GM12878 (cell line): ENCODE results near the gene LY9. TPM values are rescaled to one million over a fixed set of nuclear protein-coding genes. Genes with fewer than 3 reads are reported as not detected.

Source experiments
- ATAC-seq: fragments of 200-7000 bp; cut with Tn5 transposase; 3 replicates; pipeline ENCODE4 v1.9.1; 2020; ENCODE audit warnings: mild to moderate bottlenecking, moderate library complexity
- BruUV-seq: library from RNA; stranded (reverse); fragments of 400-500 nt; replicated peaks from 2 replicates; lab custom pipeline; 2021; lab: Mats Ljungman, UMichigan
- CTCF ChIA-PET: fragments of 300-600 bp; sonication (Branson Sonifier 250); formaldehyde crosslinking; extraction: SDS; loops from one replicate; lab custom pipeline; 2021; ENCODE audit warnings: inconsistent platforms; lab: Yijun Ruan, JAX
- POLR2A ChIA-PET: fragments of 350-600 bp; formaldehyde crosslinking; extraction: SDS; loops from one replicate; lab custom pipeline; 2021; ENCODE audit warnings: inconsistent platforms; lab: Charles Lee
- RAD21 ChIA-PET: fragments of 300-600 bp; sonication (Branson Sonifier 250); formaldehyde crosslinking; loops from one replicate; lab custom pipeline; 2023; ENCODE audit warnings: antibody characterized with exemption; ENCODE audit not compliant: unreplicated experiment; lab: Charles Lee
- SMC1A ChIA-PET: fragments of 300-600 bp; sonication (Branson Sonifier 250); formaldehyde crosslinking; loops from one replicate; lab custom pipeline; 2023; ENCODE audit not compliant: unreplicated experiment, uncharacterized antibody; lab: Charles Lee
- DNase-seq: peaks from one replicate; pipeline ENCODE4 v3.0.0-alpha.2; 2011; ENCODE audit warnings: low read depth, low spot score
- FAIRE-seq: peaks from 3 replicates; lab custom pipeline; 2011; peaks lifted over from hg19 to GRCh38; lab: Jason Lieb, UNC
- H2AFZ ChIP-seq: 2 replicates; pipeline ENCODE4 v1.6.0; 2011; ENCODE audit warnings: low read depth, low read length, control low read depth; ENCODE audit not compliant: control insufficient read depth
- H3K27ac ChIP-seq: 2 replicates; pipeline ENCODE4 v1.5.1; 2011; ENCODE audit warnings: control low read depth; ENCODE audit not compliant: control insufficient read depth, insufficient read depth
- H3K27me3 ChIP-seq, 2 experiments: replicated peaks in 1 of 2; 2 replicates each; pipeline versions ENCODE4 v1.6.0 to v1.6.1; 2011; ENCODE audit warnings: low read length in 1 of 2; ENCODE audit not compliant: control insufficient read depth in 2 of 2, insufficient read depth in 2 of 2
- H3K36me3 ChIP-seq, 2 experiments: 2 replicates each; pipeline ENCODE4 v1.5.1; 2011; ENCODE audit warnings: low read length in 1 of 2; ENCODE audit not compliant: control insufficient read depth in 2 of 2, insufficient read depth in 2 of 2
- H3K4me1 ChIP-seq: 2 replicates; pipeline ENCODE4 v1.6.1; 2011; ENCODE audit warnings: mild to moderate bottlenecking, low read length, moderate library complexity, mixed read lengths; ENCODE audit not compliant: control insufficient read depth, insufficient read depth
- H3K4me2 ChIP-seq: 2 replicates; pipeline ENCODE4 v1.6.0; 2011; ENCODE audit warnings: control low read depth; ENCODE audit not compliant: control insufficient read depth, insufficient read depth
- H3K4me3 ChIP-seq: fragments of 200-600 bp; sonication (generic); 2 replicates; pipeline ENCODE4 v1.5.1; 2016
- H3K79me2 ChIP-seq: 2 replicates; pipeline ENCODE4 v1.6.0; 2011; ENCODE audit warnings: low read length; ENCODE audit not compliant: control insufficient read depth, insufficient read depth
- H3K9ac ChIP-seq: 2 replicates; pipeline ENCODE4 v1.8.0; 2011; ENCODE audit warnings: low read length, control low read depth, mixed read lengths; ENCODE audit not compliant: control insufficient read depth, insufficient read depth
- H3K9me3 ChIP-seq: replicated peaks from 3 replicates; pipeline ENCODE4 v1.5.1; 2011; ENCODE audit warnings: mild to moderate bottlenecking, low read length; ENCODE audit not compliant: control insufficient read depth, insufficient read depth
- H4K20me1 ChIP-seq: 2 replicates; pipeline ENCODE4 v1.6.0; 2011; ENCODE audit not compliant: control insufficient read depth, insufficient read depth
- CREM ChIP-seq: IDR thresholded peaks from 2 replicates; pipeline ENCODE4 v1.6.1; 2014; ENCODE audit warnings: antibody characterized with exemption, low read depth
- EP300 ChIP-seq, 2 experiments: fragments of 150-350 bp in 1 of 2; IDR thresholded peaks; 2 replicates each; pipeline ENCODE4 v1.6.1; 2011 to 2012; ENCODE audit warnings: low read depth in 2 of 2, low read length in 2 of 2, borderline replicate concordance in 1 of 2, improper control_type of control experiment in 1 of 2, inconsistent platforms in 1 of 2; ENCODE audit not compliant: control insufficient read depth in 1 of 2
- HDAC6 ChIP-seq: fragments of 200-600 bp; sonication (generic); IDR thresholded peaks from one replicate; pipeline ENCODE4 v1.8.0; 2017; ENCODE audit warnings: antibody characterized with exemption; ENCODE audit not compliant: unreplicated experiment
- LARP7 ChIP-seq: fragments of 450-650 bp; IDR thresholded peaks from 2 replicates; pipeline ENCODE4 v1.6.1; 2017; ENCODE audit warnings: mild to moderate bottlenecking
- ZNF207 ChIP-seq: fragments of 450-650 bp; IDR thresholded peaks from 2 replicates; pipeline ENCODE4 v1.6.1; 2014; ENCODE audit warnings: antibody characterized with exemption, mild to moderate bottlenecking, borderline replicate concordance
- WGBS: methylation state at CpG from one replicate; pipeline ENCODE4 v1.1.6; 2016; ENCODE audit warnings: low lambda C conversion rate; ENCODE audit not compliant: insufficient replicate concordance, insufficient coverage; ENCODE audit errors: missing lambda C conversion rate; 5-methylcytosine and 5-hydroxymethylcytosine counted together
- in situ Hi-C: fragments of 300-500 bp; cut with MboI; formaldehyde crosslinking; loops from 9 replicates; pipeline ENCODE4 v1.14.3; 2018; ENCODE audit warnings: mixed read lengths
- intact Hi-C: fragments of 100-400 bp; cut with micrococcal nuclease; formaldehyde crosslinking; loops from one replicate; pipeline ENCODE4 v1.14.2; 2022; ENCODE audit not compliant: unreplicated experiment
- polyA plus RNA-seq, 11 experiments: library from polyadenylated mRNA; depleted of rRNA in 4 of 11; unstranded in 6 of 11; stranded (reverse) in 5 of 11; fragments of >200 nt; fragmentation: Nextera tagmentation in 4 of 11; fragmentation: Illumina TruSeq in 1 of 11; extraction: Ambion mirVana in 4 of 11; extraction: Trizol in 1 of 11; gene quantifications; 1 replicate in 1 of 11; 2 replicates in 10 of 11; pipeline versions ENCODE4 v1.2.1 to v1.2.3, GENCODE V29; 2011 to 2016; ENCODE audit warnings: inconsistent platforms in 2 of 11, missing spikeins in 2 of 11, low read depth in 1 of 11
- total RNA-seq, 4 experiments: library from RNA; depleted of rRNA in 3 of 4; stranded (reverse); fragments of >200 nt in 3 of 4; fragmentation: Illumina TruSeq in 1 of 4; extraction: Trizol in 1 of 4; gene quantifications; 2 replicates each; pipeline versions ENCODE4 v1.2.1 to v1.2.3, GENCODE V29; 2013 to 2021
- TF ChIP-seq, protein P1 (sequence below): fragments of 450-650 bp; IDR thresholded peaks from 2 replicates; pipeline ENCODE4 v1.6.1; 2017; ENCODE audit warnings: mild to moderate bottlenecking

Gene LY9
- total and polyA plus RNA-seq, 10 of the 15 experiments (the other 5 are each of a cell fraction or from before 2014, with no cell fraction given), result 2.7 to 12.5 (median 9.0) TPM

DNA sequence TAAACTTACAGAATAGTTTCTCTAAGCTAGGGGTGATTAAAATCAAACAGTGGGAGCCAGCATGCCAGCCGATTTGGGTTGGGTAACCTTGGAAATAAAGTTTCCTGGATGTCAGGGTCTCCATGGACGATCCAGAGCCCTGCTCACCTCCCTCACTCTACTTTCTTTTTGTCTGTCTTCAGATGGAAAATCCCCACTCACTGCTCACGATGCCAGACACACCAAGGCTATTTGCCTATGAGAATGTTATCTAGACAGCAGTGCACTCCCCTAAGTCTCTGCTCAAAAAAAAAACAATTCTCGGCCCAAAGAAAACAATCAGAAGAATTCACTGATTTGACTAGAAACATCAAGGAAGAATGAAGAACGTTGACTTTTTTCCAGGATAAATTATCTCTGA is 43.0 kb upstream of the LY9 start:
- WGBS, result 51% methylated on average over 5 of the region's 5 CpGs
- in situ Hi-C loops, result no loop called here
- Histone ChIP-seq H3K27me3 (no peaks in the 10 kb centered on the region), H3K79me2 (peaks cover 17% of the 10 kb centered on the region)
- RAD21 ChIA-PET, result interaction anchor here (1.2 to 6.4 kb wide), 3 partner anchors 11 to 24 kb away, joined by 3 to 68 read pairs (median 8); partner anchors contain the start of gene SLAMF7
- TF ChIP-seq HDAC6 (peak; percentile 0), CREM (no peak), ZNF207 (no peak), LARP7 (no peak), EP300 (IDR thresholded peaks at IDR 0.05; ENCODE audit: borderline replicate concordance in 1 of 2, control insufficient read depth in 1 of 2, low read depth in 2 of 2, low read length in 2 of 2) (no peak)
- TF ChIP-seq, protein P1, sequence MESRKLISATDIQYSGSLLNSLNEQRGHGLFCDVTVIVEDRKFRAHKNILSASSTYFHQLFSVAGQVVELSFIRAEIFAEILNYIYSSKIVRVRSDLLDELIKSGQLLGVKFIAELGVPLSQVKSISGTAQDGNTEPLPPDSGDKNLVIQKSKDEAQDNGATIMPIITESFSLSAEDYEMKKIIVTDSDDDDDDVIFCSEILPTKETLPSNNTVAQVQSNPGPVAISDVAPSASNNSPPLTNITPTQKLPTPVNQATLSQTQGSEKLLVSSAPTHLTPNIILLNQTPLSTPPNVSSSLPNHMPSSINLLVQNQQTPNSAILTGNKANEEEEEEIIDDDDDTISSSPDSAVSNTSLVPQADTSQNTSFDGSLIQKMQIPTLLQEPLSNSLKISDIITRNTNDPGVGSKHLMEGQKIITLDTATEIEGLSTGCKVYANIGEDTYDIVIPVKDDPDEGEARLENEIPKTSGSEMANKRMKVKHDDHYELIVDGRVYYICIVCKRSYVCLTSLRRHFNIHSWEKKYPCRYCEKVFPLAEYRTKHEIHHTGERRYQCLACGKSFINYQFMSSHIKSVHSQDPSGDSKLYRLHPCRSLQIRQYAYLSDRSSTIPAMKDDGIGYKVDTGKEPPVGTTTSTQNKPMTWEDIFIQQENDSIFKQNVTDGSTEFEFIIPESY, result no peak
- TF ChIP-seq, all 136 proteins: peak for 1
- ChIA-PET SMC1A (interaction anchor here (1.0 to 9.8 kb wide), 5 partner anchors 9 to 41 kb away, joined by 3 to 109 read pairs (median 9); partner anchors contain the start of genes CD48 and SLAMF7), POLR2A (interaction anchor here (0.6 to 3.3 kb wide), 5 partner anchors 9 to 239 kb away, joined by 3 to 16 read pairs (median 3); no protein-coding TSS in a partner anchor), CTCF (interaction anchor here (1.4 to 2.4 kb wide), 5 partner anchors 9 to 94 kb away, joined by 3 to 13 read pairs (median 4); no protein-coding TSS in a partner anchor)
- H3K9me3 ChIP-seq, result no peaks in the 10 kb centered on the region; the same call in 2 of the 3 replicates
- FAIRE-seq, result no peak
- H3K4me2 ChIP-seq, result no peak overlapping the region
- peaks cover 24 to 43% of the 10 kb centered on the region in 2 experiments for H3K36me3 ChIP-seq
- no peak for DNase-seq
- no peak for ATAC-seq
- H2AFZ ChIP-seq, result no peak overlapping the region
- H3K9ac ChIP-seq, result no peak overlapping the region
- no TSS peak for BruUV-seq
- intact Hi-C loops, result no loop called here
- no peak overlapping the region for H3K27ac ChIP-seq
- H3K4me1 ChIP-seq, result peaks cover 44% of the 10 kb centered on the region
- no peaks in the 10 kb centered on the region for H4K20me1 ChIP-seq
- no peak overlapping the region for H3K4me3 ChIP-seq
